ENCODE data around the gene PCDH15.

The PCDH15 gene

DNA sequence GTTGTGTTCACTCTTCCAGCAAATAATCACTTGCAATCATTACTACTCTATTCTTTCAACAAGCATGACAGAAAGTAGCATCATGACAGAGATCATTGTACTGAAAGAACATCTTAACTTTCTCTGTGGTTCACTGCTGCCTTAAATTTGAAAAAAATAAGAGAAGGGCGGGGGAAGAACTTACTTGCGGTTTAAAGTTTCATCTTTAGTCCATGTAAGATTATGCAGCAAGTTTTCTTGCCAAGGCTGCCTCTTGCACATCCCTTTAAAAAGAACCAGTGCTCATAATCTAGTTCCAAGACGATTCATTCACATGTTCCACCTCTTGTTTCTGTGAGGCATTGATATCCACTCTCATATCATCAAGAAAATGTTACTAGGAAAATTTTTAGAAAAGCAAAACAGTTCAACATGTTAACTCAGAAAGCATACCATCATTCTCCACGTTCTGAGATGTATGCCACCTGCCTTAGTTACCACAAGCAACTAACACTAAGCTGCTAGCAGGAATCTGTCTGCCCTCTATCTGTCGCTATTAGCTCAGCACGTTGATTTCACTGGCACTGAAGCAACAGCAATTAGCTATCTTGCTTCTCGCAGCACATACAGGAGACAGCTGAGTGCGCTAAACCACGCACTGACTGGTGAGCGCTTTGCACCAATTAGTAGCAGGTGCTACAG is at the start of gene PCDH15:
Gene PCDH15, minus strand, starts transcription at position 491 of the 681 bp plus-strand sequence. CDS start 136,969 bp downstream, outside the sequence.
- DNase-seq = no peak

GRCh38 chr10:54843932-54844331 is 42.9 kb upstream of the PCDH15 start:
- no peak for DNase-seq

GRCh38 chr10:54843085-54843646 is 42.1 kb upstream of the PCDH15 start:
- DNase-seq = no peak

DNA sequence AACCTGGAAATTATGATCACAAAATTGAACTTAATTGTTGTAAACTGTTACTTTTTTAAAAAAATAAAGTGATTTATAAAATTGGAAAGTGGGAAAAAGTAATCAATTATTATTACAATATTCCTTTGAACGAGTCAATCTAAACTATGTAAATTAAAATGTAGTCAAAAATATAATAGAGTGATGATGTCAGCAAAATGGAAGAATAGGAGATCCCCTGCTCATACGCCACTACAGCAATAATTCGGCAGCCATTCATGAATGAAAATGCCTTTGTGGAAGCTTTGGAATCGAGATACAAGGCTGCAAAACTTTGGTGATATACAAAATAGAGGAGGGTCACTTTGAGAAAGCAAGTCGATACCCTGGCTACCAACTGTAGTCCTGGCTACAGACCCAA is 36.4 kb upstream of the PCDH15 start:
- no peak for DNase-seq

DNA sequence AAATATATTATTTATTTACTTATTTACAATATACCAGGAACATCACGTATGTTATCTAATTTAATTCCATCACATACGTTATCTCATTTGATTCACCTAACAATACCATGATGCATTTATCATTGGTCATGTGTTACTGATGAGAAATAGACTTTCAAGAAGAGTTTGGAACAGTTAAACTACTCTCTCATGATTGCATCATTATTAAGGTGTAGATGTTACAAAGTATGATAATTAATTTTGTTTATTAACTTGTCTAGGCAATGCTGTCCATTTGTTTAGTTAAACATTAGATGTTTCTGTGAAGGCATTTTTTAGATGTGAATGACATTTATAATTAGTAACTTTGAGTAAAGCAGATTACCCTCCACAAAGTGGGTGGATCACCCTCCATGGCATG is 32.0 kb upstream of the PCDH15 start:
- no peak for DNase-seq

GRCh38 chr10:54826994-54827560 is 26.0 kb upstream of the PCDH15 start:
- DNase-seq = no peak

- DNase-seq = no peak
These were observed 14.6 kb upstream of the PCDH15 start for GRCh38 chr10:54815583-54815982.

- no peak for DNase-seq
These were observed 7.3 kb upstream of the PCDH15 start for GRCh38 chr10:54808186-54808935.

GRCh38 chr10:54799506-54799905 is 1.5 kb downstream of the PCDH15 start:
- no peak for DNase-seq

DNA sequence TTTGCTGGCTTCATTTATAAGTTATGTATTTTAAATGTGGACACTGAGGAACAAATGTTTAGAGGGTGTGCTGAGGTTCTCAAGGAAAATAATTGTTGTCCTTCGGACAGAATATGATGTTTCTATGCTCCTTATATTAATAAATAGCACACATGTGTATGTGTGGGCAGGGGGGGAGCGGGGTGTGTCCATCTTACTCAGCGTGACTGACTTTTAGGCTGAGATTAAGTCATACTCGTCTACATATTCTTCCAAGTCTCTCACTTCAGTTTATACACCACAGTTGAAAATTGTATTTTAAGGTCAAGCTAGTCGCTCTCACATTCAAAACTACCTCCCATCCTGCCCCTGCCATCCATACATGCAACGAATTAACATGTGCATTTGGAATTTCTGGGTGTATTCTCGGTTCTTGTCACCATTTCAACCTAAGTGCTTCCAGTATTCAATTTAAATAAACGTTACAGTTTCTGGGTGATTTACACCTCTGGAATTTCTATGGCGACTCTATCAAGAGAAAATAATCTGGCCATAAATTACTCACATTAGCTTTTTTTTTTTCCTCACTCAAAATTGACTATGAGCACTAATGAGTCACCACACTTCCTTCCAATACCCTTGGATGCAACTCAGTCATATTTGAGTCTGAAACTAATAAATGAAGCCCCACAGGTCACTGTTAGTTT is 3.3 kb downstream of the PCDH15 start:
- DNase-seq = no peak

- DNase-seq = no peak
These were observed 4.2 kb downstream of the PCDH15 start for GRCh38 chr10:54796881-54797280.

DNA sequence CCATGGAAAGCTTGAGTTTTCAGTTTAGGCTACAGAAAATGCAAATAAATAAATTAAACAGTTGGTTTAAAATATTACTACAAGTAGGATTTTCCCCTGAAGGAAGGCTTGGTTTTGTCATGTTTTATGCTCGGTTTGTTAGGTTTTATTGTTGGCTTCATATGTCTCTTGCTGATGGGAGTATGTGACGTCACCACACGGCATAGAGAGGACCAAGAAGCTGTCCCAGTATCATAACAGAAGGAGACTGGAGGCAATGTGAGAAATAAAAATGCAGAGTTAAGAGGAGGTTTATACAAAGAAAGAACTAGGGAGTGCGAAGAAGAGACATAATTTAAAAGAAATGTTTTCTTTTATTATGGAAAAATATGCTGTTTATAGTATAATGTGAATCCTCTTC is 24.4 kb downstream of the PCDH15 start:
- DNase-seq = no peak

GRCh38 chr10:54772468-54773122 is 28.4 kb downstream of the PCDH15 start:
- DNase-seq = no peak

GRCh38 chr10:54769051-54769450 is 32.0 kb downstream of the PCDH15 start:
- DNase-seq = no peak

DNA sequence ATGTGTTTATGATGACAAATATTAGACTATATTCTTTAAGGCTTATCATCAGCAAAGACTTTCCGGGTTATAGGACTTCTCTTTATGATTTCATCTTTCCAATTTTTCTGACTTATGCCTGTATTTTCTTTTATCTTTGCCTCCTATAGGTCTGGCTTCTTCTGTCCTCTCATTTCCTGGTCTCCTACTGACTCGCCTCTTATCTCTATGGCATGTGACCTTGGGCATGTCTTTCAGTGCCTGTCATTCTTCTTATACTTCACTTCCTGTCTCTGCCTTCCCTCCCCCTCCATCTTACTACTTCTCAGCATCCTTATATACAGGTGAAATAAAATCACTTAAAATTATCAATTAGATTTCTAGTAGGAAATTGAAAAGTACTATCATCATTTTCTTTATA is 42.2 kb downstream of the PCDH15 start:
- DNase-seq = no peak

- no peak for DNase-seq
These were observed 51.4 kb downstream of the PCDH15 start for GRCh38 chr10:54749623-54750022.

- DNase-seq = no peak
These were observed 55.6 kb downstream of the PCDH15 start for GRCh38 chr10:54745436-54745835.

- no peak for DNase-seq
These were observed 58.6 kb downstream of the PCDH15 start for GRCh38 chr10:54742416-54742815.

- no peak for DNase-seq
These were observed 72.5 kb downstream of the PCDH15 start for GRCh38 chr10:54728511-54728910.

DNA sequence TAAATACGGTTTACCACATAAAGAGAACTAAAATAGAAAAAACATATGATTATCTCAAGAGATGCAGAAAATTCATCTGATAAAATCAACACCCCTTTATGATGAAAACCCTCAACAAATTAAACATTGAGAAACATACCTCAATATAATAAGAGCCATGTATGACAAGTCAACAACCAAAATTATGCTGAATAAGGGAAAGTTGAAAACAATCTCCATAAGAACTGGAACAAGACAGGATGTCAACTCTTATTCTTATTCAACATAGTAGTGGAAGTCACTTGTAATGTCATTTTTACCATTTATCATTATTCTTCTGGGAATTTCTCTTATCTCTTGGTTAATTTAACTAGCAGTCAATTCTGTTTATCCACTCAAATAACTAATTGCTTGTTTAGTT is 79.0 kb downstream of the PCDH15 start:
- DNase-seq = no peak

GRCh38 chr10:54710918-54711317 is 90.1 kb downstream of the PCDH15 start:
- no peak for DNase-seq

GRCh38 chr10:54708591-54708990 is 92.4 kb downstream of the PCDH15 start:
- DNase-seq = no peak

DNA sequence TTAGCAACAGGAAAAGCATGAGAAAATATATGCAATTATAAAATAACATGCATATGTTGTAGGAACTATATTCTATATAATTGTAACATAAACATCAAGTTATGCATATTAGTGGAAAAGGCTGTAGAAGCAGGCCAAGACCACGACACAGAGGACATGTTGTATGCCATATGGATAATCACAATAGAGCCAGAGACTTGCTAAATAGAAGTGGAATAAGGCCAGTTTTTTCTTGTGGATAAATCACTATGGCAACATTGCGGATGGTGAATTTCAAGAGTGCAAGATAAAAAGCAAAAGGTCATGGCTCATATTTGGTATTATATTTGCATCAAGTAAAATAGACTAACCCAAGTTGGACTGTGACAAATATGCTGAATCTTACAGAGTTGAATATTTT is 93.0 kb downstream of the PCDH15 start:
- DNase-seq = no peak

Data from activated T-cell treated with anti-CD3 and anti-CD28 coated beads for 4 hours (primary cell).